HepG2 (cell line): ENCODE measurements around the gene TBCCD1. TPM values are rescaled to one million over a fixed set of nuclear protein-coding genes. Genes with fewer than 3 reads are reported as not detected.

Experiments
- ATM ChIP-seq: fragments of 450-650 bp; IDR thresholded peaks from 2 replicates; pipeline ENCODE4 v1.7.1; 2017; ENCODE audit warnings: mild to moderate bottlenecking, borderline replicate concordance
- DMAP1 ChIP-seq: IDR thresholded peaks from 2 replicates; pipeline ENCODE4 v1.6.1; 2016
- ETS1 ChIP-seq: sonication (generic); formaldehyde crosslinking; IDR thresholded peaks from 2 replicates; pipeline ENCODE4 v1.4.0; 2020; ENCODE audit warnings: missing genetic modification reagents
- FOSL1 ChIP-seq: sonication (generic); formaldehyde crosslinking; IDR thresholded peaks from 2 replicates; pipeline ENCODE4 v1.9.0; 2021; ENCODE audit warnings: missing genetic modification reagents, borderline replicate concordance
- HMG20A ChIP-seq: IDR thresholded peaks from 2 replicates; pipeline ENCODE4 v1.6.1; 2016; ENCODE audit warnings: borderline replicate concordance
- HNRNPLL ChIP-seq: fragments of 200-400 bp; formaldehyde crosslinking; IDR thresholded peaks from 2 replicates; pipeline ENCODE4 v1.6.1; 2017; ENCODE audit warnings: mild to moderate bottlenecking, low read depth, low read length; ENCODE audit not compliant: poor library complexity, severe bottlenecking
- NFRKB ChIP-seq: fragments of 450-650 bp; IDR thresholded peaks from 2 replicates; pipeline ENCODE4 v1.6.1; 2017
- ZNF136 ChIP-seq: sonication (generic); formaldehyde crosslinking; IDR thresholded peaks from 2 replicates; pipeline ENCODE4 v1.8.1; 2022; ENCODE audit warnings: low read depth, mild to moderate bottlenecking, moderate library complexity, missing genetic modification reagents
- ZNF20 ChIP-seq: sonication (generic); formaldehyde crosslinking; IDR thresholded peaks from 2 replicates; pipeline ENCODE4 v1.4.0; 2020; ENCODE audit warnings: mild to moderate bottlenecking, moderate library complexity, missing genetic modification reagents
- ZNF619 ChIP-seq: sonication (generic); formaldehyde crosslinking; IDR thresholded peaks from 2 replicates; pipeline ENCODE4 v1.4.0; 2020; ENCODE audit warnings: mild to moderate bottlenecking, missing genetic modification reagents
- ZNF777 ChIP-seq: sonication (generic); formaldehyde crosslinking; IDR thresholded peaks from 2 replicates; pipeline ENCODE4 v1.4.0; 2020; ENCODE audit warnings: missing genetic modification reagents
- polyA plus RNA-seq, 8 experiments: library from polyadenylated mRNA; depleted of rRNA in 3 of 8; stranded (reverse) in 7 of 8; unstranded in 1 of 8; fragments of >200 nt; fragmentation: Illumina TruSeq in 4 of 8; extraction: Trizol in 4 of 8; gene quantifications; 2 replicates each; pipeline versions ENCODE4 v1.2.1 to v1.2.3, GENCODE V29; 2011 to 2016; ENCODE audit warnings: low read depth in 4 of 8, missing spikeins in 1 of 8, mixed read lengths in 1 of 8; ENCODE audit not compliant: insufficient read depth in 1 of 8
- total RNA-seq, 5 experiments: library from RNA; depleted of rRNA; stranded (reverse); fragments of >200 nt; fragmentation: Illumina TruSeq; extraction: Trizol; gene quantifications; 2 replicates each; pipeline ENCODE4 v1.2.3, GENCODE V29; 2016; ENCODE audit warnings: low read depth in 1 of 5
- TF ChIP-seq, protein P1 (sequence below): sonication (generic); formaldehyde crosslinking; IDR thresholded peaks from 2 replicates; pipeline ENCODE4 v1.9.0; 2021; ENCODE audit warnings: missing genetic modification reagents, borderline replicate concordance
- TF ChIP-seq, protein P2 (sequence below): sonication (generic); formaldehyde crosslinking; IDR thresholded peaks from 2 replicates; pipeline ENCODE4 v1.4.0; 2020; ENCODE audit warnings: missing genetic modification reagents, borderline replicate concordance
- TF ChIP-seq, protein P3 (sequence below): conservative IDR thresholded peaks from 2 replicates; pipeline ENCODE4 v1.6.1; 2018; ENCODE audit warnings: missing genetic modification reagents
- TF ChIP-seq, protein P4 (sequence below): sonication (generic); formaldehyde crosslinking; IDR thresholded peaks from 2 replicates; pipeline ENCODE4 v1.5.1; 2020; ENCODE audit warnings: missing genetic modification reagents, mild to moderate bottlenecking, borderline replicate concordance
- TF ChIP-seq, protein P5 (sequence below): sonication (generic); formaldehyde crosslinking; IDR thresholded peaks from 2 replicates; pipeline ENCODE4 v1.5.0; 2020; ENCODE audit warnings: mild to moderate bottlenecking, missing genetic modification reagents

The TBCCD1 gene
- total and polyA plus RNA-seq, 2 of the 13 experiments (the other 11 are each of a cell fraction or from before 2014, with no cell fraction given), result 13.6 to 16.2 TPM

DNA sequence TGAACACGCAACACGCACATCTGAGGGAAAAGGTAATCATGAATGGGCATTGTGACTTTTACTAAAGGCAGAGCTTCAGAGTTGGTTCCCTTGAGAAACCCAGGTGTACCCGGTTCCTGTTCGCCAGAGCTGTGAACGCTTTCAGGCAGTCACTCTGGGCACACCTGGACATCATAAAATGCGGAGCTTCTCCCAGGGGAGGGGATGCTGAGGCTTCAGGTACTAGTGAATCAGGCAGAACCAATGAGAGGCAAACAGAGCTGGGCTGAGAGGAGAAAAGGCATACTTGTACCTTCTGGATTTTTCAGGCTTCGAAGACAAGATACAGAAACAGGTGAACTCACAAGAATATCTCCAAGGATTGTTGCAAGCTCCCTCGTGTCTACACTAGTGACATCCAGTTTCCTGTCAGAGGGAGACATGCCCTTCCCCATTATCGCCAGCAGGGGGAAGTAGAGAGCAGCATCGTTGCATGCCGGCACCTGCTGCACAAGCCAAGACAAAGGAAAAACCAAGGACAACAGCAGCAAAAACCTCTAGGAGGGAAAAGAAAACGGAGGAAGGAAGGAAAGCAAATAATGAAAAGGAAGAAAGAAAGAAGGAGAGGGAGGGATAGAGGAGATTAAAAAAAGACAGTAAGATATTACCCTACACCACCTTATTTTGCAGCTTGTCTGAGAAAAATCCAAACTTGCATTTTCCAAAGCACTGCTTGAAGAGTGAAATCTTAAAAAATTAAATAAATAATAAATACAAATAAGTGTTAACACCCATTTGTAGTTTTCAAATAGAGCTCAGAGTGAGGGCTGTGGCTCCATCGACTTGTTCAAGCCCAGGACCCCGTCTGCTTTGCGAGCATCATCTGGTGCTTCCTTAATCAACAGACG lies 47.7 kb upstream of the TBCCD1 start (continued):
- TF ChIP-seq, protein P1, sequence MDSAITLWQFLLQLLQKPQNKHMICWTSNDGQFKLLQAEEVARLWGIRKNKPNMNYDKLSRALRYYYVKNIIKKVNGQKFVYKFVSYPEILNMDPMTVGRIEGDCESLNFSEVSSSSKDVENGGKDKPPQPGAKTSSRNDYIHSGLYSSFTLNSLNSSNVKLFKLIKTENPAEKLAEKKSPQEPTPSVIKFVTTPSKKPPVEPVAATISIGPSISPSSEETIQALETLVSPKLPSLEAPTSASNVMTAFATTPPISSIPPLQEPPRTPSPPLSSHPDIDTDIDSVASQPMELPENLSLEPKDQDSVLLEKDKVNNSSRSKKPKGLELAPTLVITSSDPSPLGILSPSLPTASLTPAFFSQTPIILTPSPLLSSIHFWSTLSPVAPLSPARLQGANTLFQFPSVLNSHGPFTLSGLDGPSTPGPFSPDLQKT, result no peak
- TF ChIP-seq ETS1 (CRISPR knock-in tag) (no peak), HMG20A (no peak), ZNF619 (CRISPR knock-in tag) (no peak), ZNF20 (CRISPR knock-in tag) (0 out of 2 replicates have a peak, but pooled peaks have one; percentile 58), FOSL1 (CRISPR knock-in tag) (no peak), ATM (no peak), ZNF136 (no peak), HNRNPLL (no peak), DMAP1 (CRISPR knock-in tag) (peak; percentile 30; the same call in 1 of the 2 replicates), NFRKB (no peak), ZNF777 (CRISPR knock-in tag) (no peak)
- TF ChIP-seq, protein P2, sequence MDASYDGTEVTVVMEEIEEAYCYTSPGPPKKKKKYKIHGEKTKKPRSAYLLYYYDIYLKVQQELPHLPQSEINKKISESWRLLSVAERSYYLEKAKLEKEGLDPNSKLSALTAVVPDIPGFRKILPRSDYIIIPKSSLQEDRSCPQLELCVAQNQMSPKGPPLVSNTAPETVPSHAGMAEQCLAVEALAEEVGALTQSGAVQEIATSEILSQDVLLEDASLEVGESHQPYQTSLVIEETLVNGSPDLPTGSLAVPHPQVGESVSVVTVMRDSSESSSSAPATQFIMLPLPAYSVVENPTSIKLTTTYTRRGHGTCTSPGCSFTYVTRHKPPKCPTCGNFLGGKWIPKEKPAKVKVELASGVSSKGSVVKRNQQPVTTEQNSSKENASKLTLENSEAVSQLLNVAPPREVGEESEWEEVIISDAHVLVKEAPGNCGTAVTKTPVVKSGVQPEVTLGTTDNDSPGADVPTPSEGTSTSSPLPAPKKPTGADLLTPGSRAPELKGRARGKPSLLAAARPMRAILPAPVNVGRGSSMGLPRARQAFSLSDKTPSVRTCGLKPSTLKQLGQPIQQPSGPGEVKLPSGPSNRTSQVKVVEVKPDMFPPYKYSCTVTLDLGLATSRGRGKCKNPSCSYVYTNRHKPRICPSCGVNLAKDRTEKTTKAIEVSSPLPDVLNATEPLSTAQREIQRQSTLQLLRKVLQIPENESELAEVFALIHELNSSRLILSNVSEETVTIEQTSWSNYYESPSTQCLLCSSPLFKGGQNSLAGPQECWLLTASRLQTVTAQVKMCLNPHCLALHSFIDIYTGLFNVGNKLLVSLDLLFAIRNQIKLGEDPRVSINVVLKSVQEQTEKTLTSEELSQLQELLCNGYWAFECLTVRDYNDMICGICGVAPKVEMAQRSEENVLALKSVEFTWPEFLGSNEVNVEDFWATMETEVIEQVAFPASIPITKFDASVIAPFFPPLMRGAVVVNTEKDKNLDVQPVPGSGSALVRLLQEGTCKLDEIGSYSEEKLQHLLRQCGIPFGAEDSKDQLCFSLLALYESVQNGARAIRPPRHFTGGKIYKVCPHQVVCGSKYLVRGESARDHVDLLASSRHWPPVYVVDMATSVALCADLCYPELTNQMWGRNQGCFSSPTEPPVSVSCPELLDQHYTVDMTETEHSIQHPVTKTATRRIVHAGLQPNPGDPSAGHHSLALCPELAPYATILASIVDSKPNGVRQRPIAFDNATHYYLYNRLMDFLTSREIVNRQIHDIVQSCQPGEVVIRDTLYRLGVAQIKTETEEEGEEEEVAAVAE, result no peak; the same call in 1 of the 2 replicates
- TF ChIP-seq, protein P3, sequence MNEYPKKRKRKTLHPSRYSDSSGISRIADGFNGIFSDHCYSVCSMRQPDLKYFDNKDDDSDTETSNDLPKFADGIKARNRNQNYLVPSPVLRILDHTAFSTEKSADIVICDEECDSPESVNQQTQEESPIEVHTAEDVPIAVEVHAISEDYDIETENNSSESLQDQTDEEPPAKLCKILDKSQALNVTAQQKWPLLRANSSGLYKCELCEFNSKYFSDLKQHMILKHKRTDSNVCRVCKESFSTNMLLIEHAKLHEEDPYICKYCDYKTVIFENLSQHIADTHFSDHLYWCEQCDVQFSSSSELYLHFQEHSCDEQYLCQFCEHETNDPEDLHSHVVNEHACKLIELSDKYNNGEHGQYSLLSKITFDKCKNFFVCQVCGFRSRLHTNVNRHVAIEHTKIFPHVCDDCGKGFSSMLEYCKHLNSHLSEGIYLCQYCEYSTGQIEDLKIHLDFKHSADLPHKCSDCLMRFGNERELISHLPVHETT (CRISPR knock-in tag), result no peak
- TF ChIP-seq, protein P4, sequence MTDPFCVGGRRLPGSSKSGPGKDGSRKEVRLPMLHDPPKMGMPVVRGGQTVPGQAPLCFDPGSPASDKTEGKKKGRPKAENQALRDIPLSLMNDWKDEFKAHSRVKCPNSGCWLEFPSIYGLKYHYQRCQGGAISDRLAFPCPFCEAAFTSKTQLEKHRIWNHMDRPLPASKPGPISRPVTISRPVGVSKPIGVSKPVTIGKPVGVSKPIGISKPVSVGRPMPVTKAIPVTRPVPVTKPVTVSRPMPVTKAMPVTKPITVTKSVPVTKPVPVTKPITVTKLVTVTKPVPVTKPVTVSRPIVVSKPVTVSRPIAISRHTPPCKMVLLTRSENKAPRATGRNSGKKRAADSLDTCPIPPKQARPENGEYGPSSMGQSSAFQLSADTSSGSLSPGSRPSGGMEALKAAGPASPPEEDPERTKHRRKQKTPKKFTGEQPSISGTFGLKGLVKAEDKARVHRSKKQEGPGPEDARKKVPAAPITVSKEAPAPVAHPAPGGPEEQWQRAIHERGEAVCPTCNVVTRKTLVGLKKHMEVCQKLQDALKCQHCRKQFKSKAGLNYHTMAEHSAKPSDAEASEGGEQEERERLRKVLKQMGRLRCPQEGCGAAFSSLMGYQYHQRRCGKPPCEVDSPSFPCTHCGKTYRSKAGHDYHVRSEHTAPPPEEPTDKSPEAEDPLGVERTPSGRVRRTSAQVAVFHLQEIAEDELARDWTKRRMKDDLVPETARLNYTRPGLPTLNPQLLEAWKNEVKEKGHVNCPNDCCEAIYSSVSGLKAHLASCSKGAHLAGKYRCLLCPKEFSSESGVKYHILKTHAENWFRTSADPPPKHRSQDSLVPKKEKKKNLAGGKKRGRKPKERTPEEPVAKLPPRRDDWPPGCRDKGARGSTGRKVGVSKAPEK (CRISPR knock-in tag), result 0 out of 2 replicates have a peak, but pooled peaks have one; percentile 35
- TF ChIP-seq, protein P5, sequence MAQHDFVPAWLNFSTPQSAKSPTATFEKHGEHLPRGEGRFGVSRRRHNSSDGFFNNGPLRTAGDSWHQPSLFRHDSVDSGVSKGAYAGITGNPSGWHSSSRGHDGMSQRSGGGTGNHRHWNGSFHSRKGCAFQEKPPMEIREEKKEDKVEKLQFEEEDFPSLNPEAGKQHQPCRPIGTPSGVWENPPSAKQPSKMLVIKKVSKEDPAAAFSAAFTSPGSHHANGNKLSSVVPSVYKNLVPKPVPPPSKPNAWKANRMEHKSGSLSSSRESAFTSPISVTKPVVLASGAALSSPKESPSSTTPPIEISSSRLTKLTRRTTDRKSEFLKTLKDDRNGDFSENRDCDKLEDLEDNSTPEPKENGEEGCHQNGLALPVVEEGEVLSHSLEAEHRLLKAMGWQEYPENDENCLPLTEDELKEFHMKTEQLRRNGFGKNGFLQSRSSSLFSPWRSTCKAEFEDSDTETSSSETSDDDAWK, result no peak
